ENCODE data around the gene RORC. TPM values are rescaled to one million over a fixed set of nuclear protein-coding genes. Genes with fewer than 3 reads are reported as not detected.
A peak's percentile ranks its signal among the peaks of the same experiment; 100 is the strongest.
"Not testable (repeated sequence)": the region's sequence is repeated elsewhere in the genome, so short reads cannot be mapped to it uniquely, and the experiment has no call there.

Gene RORC
- total RNA-seq, 1 experiment from 2014 or later: 0.33 TPM

DNA sequence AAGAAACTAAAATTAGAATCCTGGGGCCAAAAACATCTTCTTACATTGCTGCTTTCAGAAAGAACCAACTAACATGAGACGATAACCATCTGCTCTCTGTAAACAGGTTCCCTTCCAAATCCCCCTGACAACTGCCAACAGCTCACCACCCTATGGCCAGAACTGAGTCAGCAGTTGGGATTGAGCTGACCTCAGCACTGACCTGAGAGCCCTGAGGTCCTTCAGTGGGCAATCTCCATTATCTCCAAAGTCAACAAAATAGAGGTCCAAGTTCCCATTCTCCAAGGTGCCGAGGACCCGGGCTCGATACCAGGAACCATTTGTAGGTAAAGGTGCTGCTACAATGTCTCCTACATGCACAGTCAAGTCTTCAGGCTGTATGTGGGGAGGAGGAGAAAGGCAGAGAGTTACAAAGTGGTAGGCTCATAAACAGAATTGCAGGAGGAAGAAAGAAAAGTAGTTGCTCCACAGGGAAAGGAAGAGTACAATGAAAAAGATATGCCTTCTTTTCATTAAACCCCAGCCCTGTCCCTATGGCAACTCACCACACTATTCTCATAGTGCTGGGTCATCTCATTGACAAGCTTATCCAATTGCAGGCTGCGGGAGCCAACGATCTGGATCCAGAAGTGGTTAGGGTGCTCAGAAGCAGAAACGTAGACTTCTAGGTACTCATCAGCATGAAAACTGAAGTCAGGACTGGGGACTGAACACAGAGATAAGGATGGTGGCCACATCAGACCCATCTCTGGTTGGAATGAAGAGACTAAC lies 55.5 kb downstream of the RORC start:
- no peak for DNase-seq (ENCODE audit: low spot score)

DNA sequence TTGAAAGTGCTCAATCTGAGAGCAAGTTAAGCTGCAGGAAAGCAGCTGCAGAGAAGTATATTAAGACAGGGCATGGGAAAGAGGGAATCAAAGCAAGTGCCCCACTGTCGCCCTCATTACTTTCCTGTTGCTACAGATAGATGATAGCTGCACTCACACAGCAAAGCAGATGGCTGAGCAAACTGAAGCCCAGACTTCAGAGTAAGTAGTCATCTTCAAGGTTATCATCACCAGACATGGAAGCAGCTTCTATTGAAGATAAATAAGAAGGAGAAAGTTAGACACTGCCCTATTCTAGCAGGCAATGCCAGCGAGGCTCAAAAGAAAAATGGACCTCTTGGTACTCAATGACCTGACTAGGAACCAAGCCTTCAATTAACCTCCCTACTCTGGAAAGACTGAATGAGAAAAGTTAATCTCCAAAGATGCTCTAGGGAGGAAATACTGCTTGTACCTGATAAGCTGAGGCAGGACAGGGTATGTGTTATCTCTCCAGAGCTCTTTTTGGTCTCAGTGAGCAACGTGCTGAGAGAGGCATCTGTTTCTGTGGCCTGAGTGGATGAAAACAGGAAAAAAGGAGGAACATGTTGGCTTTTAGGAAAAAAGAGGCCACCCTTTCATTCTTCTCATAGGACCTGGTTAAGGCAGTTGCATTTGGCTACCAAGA lies 57.2 kb downstream of the RORC start:
- DNase-seq (ENCODE audit: low spot score): no peak

DNA sequence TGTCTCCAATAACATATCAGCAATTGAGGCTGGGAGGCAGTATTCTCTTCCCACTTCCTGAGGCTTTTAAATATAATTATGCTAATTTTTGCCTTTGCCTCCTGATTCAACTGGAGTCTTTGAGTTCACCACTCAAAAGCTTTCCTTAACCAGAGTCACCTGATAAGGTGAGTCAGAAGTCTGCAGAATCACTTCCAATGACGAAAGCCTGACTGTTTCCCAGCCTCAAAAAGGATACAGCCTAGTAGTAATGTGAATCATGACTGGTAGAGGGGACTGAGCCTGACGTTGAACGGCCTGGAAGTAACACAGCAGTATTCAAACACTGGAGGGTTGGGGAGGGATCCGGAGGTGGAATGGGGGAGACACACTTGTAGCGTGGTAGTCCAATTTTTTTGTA lies 57.9 kb downstream of the RORC start:
- DNase-seq (ENCODE audit: low spot score): no peak

DNA sequence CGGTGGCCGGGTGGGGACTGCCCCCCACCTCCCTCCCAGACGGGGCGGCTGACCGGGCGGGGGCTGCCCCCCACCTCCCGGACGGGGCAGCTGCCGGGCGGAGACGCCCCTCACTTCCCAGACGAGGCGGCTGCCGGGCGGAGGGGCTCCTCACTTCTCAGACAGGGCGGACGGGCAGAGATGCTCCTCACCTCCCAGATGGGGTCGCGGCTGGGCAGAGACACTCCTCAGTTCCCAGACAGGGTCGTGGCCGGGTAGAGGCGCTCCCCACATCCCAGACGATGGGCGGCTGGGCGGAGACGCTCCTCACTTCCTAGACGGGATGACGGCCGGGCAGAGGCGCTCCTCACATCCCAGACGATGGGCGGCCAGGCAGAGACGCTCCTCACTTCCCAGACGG lies 62.3 kb downstream of the RORC start:
- DNase-seq (ENCODE audit: low spot score): not testable (repeated sequence)

DNA sequence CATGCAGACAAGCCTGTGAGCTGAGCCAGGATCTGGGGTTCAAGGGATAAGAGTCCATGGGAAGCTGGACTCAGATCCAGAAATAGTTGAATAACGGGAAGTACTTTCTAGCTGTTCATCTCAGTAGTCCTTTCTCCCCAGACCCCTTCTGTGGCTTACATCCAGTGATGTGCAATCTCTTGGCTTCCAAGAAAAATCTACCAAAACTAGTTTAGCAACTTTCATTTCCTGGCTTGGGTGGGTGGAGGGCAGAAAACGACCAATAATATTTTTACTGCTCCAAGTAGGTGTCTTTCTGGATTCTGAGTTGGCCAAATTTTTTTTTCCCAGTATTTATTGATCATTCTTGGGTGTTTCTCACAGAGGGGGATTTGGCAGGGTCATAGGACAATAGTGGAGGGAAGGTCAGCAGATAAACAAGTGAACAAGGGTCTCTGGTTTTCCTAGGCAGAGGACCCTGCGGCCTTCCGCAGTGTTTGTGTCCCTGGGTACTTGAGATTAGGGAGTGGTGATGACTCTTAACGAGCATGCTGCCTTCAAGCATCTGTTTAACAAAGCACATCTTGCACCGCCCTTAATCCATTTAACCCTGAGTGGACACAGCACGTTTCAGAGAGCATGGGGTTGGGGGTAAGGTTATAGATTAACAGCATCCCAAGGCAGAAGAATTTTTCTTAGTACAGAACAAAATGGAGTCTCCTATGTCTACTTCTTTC lies 63.1 kb downstream of the RORC start:
- DNase-seq (ENCODE audit: low spot score): peak; percentile 76

DNA sequence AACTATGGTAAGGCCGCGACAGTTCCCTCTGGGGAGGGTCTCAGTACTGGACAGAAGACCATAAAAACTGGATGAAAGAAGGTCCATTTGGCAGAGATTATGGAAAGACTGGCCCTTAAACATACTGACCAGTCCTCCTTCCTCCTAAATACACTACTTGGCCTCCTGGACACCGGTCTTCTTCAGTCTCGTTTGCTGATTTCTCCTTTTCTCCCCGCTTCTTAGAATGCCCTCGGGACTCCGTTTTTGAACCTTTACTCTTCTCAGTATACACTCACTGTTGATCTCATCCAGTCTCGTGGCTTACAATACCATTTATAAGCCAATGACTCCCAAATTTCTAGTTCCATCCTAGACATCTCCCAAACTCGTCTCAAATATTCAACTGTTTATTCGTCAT lies 67.6 kb downstream of the RORC start:
- DNase-seq (ENCODE audit: low spot score): no peak

DNA sequence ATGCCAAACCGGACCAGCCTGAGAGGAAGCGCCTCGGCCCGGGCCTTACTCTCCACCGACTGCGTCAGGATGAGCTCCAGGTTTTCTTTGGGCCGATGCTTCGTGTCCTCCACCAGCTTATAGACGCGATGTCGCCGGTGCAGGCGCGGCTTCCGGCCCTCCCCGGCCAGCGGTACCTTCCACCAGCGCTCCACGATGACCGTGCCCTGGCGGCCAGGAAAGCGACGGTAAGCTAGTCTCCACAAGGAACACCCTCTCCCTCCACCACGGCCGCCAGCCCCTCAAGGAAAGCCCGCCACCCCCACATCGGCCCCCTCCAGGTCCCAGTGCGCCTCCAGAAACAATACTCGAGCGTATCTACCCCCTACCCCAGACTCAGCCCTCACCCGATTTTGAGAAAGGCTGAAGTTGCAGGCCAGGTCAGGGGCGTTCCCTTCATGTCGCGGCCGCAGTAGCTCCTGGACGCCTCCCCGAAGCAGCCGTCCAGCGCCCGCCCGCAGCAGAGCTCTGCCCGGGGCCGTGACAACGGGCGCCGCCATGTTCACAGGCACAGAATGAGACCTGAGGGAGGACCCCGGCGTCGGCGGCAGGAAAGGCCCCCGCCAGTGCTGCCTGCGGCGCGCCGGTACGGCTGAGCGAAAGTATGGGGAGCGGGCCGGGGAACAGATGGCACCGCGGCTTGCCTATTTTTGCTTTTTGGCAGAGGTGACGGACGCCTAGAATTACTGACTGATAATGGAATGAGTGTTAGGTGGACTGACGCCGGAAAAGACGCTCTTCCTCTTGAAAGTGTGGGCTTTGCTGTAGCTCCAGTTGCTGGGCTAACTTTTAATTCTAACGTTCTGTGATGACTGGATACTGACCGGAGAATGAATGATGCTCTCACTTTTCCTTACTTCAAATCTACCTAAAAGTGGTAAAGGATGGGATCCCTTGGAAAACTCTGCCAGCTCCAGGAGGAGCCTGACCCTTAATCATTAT lies 68.4 kb downstream of the RORC start, which contains the start of gene MRPL9:
Gene MRPL9 (minus strand): TSS at position 556 of the 981 bp plus-strand sequence. CDS start 17 bp downstream, at position 539.
- DNase-seq (ENCODE audit: low spot score): peak; percentile 79

DNA sequence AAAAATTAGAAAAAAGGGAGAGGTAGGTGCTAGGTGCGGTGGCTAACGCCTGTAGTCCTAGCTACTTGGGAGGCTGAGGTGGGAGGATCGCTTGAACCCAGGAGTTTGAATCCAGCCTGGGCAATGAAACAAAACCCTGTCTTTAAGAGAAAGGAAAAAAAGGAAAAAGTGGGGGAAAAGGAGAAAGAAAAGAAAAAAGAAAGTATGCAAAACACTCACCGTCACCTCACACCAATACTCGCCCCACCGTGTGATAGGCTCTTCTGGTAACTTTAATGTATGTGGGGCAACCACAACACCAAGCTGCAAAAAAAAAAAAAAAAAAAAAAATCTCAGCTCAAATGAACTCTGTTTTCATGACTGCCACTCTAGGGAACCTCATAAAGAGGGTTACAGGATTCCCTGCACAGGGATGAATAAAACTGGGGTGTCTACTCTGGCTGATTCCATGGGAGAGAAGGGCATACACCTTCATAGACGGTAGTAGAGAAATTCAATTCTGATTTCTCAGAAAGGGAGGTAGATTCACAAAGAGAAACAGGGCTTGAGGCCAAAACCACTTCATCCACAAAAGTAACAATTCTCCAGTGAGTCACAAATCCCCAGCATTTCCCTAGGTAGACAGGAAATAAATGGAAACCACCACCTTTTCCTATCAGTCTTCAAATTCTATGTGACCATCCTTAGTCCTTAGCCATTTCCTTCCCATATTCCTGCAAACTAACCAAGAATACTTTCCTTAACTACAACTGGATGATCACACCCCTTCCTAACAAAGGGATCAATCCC lies 70.8 kb downstream of the RORC start:
- no peak for DNase-seq (ENCODE audit: low spot score)

DNA sequence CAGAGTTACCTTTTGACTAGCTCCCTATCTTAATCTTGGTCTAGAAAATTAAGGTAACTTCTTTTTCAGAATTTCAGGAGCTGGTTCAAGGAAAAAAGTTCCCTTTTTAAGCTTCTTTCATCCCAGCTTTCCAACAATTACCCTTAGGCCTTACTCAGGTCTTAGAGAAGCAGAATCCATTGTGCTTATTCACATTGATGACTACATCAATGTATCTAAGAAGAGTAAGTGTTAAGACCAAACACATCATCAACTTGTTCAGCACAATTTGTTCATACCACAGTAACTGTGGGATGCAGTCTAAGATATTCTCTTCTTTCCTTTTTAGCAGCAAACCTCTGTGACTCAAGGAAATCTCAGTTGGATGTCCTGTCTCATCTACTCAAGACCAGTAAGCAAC lies 72.4 kb downstream of the RORC start:
- DNase-seq (ENCODE audit: low spot score): no peak

DNA sequence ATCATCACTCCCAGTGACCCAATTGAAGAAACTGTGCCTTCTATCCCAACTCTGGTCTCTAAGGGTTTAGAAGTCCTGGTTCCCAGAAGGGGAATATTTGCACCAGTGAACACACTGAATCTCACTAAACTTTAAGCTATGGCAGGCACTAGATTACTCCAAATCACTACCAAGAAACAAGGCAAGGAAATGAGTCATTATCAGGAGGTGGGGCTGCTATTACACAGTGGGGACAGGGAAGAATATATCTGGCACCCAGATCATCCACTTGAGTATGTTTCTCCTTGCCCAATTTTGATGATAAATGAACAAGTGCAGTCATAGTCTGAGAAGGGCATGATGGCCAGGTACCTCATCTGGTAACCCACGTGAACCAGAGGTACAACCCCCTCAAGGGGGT lies 75.3 kb downstream of the RORC start:
- DNase-seq (ENCODE audit: low spot score): no peak

Small RNA genes within 50 kb of the gene (small RNA-seq; reads per million reads assigned to genes)
- gene RF00019: not detected

Other genes starting within 250 kb of the RORC start
- 13.3 and 13.9 TPM in 2 replicates for gene SNX27, start 219.8 kb downstream of the RORC start, total RNA-seq (2014; rRNA removed; shearing (Covaris generic))
- 0.08 and 0.97 TPM in 2 replicates for gene CELF3, start 115.0 kb downstream of the RORC start, total RNA-seq (2014; rRNA removed; shearing (Covaris generic))
- gene RIIAD1, start 110.3 kb downstream of the RORC start, total RNA-seq (2014; rRNA removed; shearing (Covaris generic)): not detected in 2 replicates
- 122 and 193 TPM in 2 replicates for gene MRPL9, start 68.3 kb downstream of the RORC start, total RNA-seq (2014; rRNA removed; shearing (Covaris generic))
- 6.8 and 9.3 TPM in 2 replicates for gene TDRKH, start 41.3 kb downstream of the RORC start, total RNA-seq (2014; rRNA removed; shearing (Covaris generic))
- not detected in 2 replicates for gene LINGO4, start 26.4 kb downstream of the RORC start, total RNA-seq (2014; rRNA removed; shearing (Covaris generic))
- 3.5 and 5.2 TPM in 2 replicates for gene C2CD4D, start 8.0 kb upstream of the RORC start, total RNA-seq (2014; rRNA removed; shearing (Covaris generic))
- gene THEM5, start 21.9 kb upstream of the RORC start, total RNA-seq (2014; rRNA removed; shearing (Covaris generic)): not detected in 2 replicates
- 12.2 and 14.8 TPM in 2 replicates for gene THEM4, start 77.7 kb upstream of the RORC start, total RNA-seq (2014; rRNA removed; shearing (Covaris generic))
- 279 and 305 TPM in 2 replicates for gene S100A10, start 162.1 kb upstream of the RORC start, total RNA-seq (2014; rRNA removed; shearing (Covaris generic))
- gene S100A11, start 205.2 kb upstream of the RORC start, total RNA-seq (2014; rRNA removed; shearing (Covaris generic)): 326 and 331 TPM in 2 replicates